HCT116 (cell line): ENCODE data around the gene TMEM14A. TPM values are rescaled to one million over a fixed set of nuclear protein-coding genes. Genes with fewer than 3 reads are reported as not detected.

Experiments used
- ATAC-seq: fragments of 200-7000 bp; cut with Tn5 transposase; 2 replicates; pipeline ENCODE4 v1.9.1; 2020; ENCODE audit warnings: mild to moderate bottlenecking, moderate library complexity
- BruUV-seq: library from RNA; stranded (reverse); fragments of 400-500 nt; replicated peaks from 2 replicates; lab custom pipeline; 2021; lab: Mats Ljungman, UMichigan
- CTCF ChIA-PET: fragments of 300-600 bp; sonication (Branson Sonifier 250); formaldehyde crosslinking; loops from one replicate; lab custom pipeline; 2021; ENCODE audit warnings: antibody characterized with exemption; lab: Charles Lee
- POLR2A ChIA-PET: fragments of 300-600, 350-600 bp; sonication (Branson Sonifier 250); formaldehyde crosslinking; loops from one replicate; lab custom pipeline; 2021; ENCODE audit warnings: antibody characterized with exemption; lab: Charles Lee
- RAD21 ChIA-PET, 2 experiments: fragments of 300-600 bp; sonication (Branson Sonifier 250); formaldehyde crosslinking; loops; one replicate each; lab custom pipeline; 2023; ENCODE audit warnings: low total read pairs in 2 of 2; ENCODE audit not compliant: uncharacterized antibody in 2 of 2, unreplicated experiment in 2 of 2, low non-redundant PET in 1 of 2; lab: Charles Lee
- DNase-seq: peaks from one replicate; pipeline ENCODE4 v3.0.0-alpha.2; 2010; ENCODE audit warnings: low read depth, low spot score
- H2AFZ ChIP-seq: fragments of 200-600 bp; shearing (Covaris generic), sonication (generic); 2 replicates; pipeline ENCODE4 v1.6.1; 2017; ENCODE audit warnings: low read depth, mixed run types, mixed read lengths, antibody characterized with exemption, low read length; ENCODE audit not compliant: poor library complexity, severe bottlenecking
- H3K27ac ChIP-seq: 2 replicates; pipeline ENCODE4 v1.5.1; 2012; ENCODE audit warnings: low read depth, low read length
- H3K27me3 ChIP-seq: fragments of 200-600 bp; sonication (generic); 2 replicates; pipeline ENCODE4 v1.6.1; 2016; ENCODE audit warnings: mixed run types, low read length, mixed read lengths; ENCODE audit not compliant: insufficient read depth
- H3K36me3 ChIP-seq, 2 experiments: fragments of 200-500 bp in 1 of 2; fragments of 200-600 bp in 1 of 2; sonication (Bioruptor generic) in 1 of 2; sonication (generic) in 1 of 2; 2 replicates each; pipeline versions ENCODE4 v1.5.1 to v1.6.1; 2014 to 2016; ENCODE audit warnings: low read length in 2 of 2, inconsistent platforms in 1 of 2, mixed read lengths in 1 of 2, mixed run types in 1 of 2; ENCODE audit not compliant: insufficient read depth in 2 of 2, control insufficient read depth in 1 of 2
- H3K4me1 ChIP-seq, 2 experiments: fragments of 200-600 bp in 1 of 2; sonication (generic) in 1 of 2; 2 replicates each; pipeline versions ENCODE4 v1.5.1 to v1.6.1; 2012 to 2017; ENCODE audit warnings: low read length in 2 of 2, inconsistent platforms in 1 of 2, mild to moderate bottlenecking in 1 of 2, mixed read lengths in 1 of 2, mixed run types in 1 of 2, moderate library complexity in 1 of 2; ENCODE audit not compliant: insufficient read depth in 2 of 2, control insufficient read depth in 1 of 2
- H3K4me2 ChIP-seq: fragments of 200-600 bp; sonication (generic); 2 replicates; pipeline ENCODE4 v1.6.1; 2017; ENCODE audit warnings: mixed run types, low read length, mixed read lengths
- H3K4me3 ChIP-seq, 2 experiments: fragments of 200-600 bp in 1 of 2; sonication (generic) in 1 of 2; replicated peaks in 1 of 2; 2 replicates each; pipeline ENCODE4 v1.5.1; 2011 to 2016; ENCODE audit warnings: low read length in 2 of 2, control low read depth in 1 of 2, low read depth in 1 of 2, mild to moderate bottlenecking in 1 of 2, mixed read lengths in 1 of 2, mixed run types in 1 of 2
- H3K79me2 ChIP-seq: fragments of 200-600 bp; sonication (generic); 2 replicates; pipeline ENCODE4 v1.6.1; 2017; ENCODE audit warnings: mild to moderate bottlenecking, mixed run types, low read length, moderate library complexity, mixed read lengths; ENCODE audit not compliant: insufficient read depth
- H3K9ac ChIP-seq: fragments of 200-600 bp; sonication (generic); 2 replicates; pipeline ENCODE4 v1.6.1; 2016; ENCODE audit warnings: low read length, mixed read lengths
- H3K9me2 ChIP-seq: fragments of 200-600 bp; sonication (generic), shearing (Covaris generic); 2 replicates; pipeline ENCODE4 v1.6.1; 2017; ENCODE audit warnings: mixed run types, mild to moderate bottlenecking, moderate library complexity; ENCODE audit not compliant: insufficient read depth
- H3K9me3 ChIP-seq, 2 experiments: fragments of 200-500 bp in 1 of 2; fragments of 200-600 bp in 1 of 2; sonication (Bioruptor generic) in 1 of 2; sonication (generic) in 1 of 2; 2 replicates each; pipeline ENCODE4 v1.6.1; 2014 to 2017; ENCODE audit warnings: low read length in 2 of 2, mixed read lengths in 2 of 2, inconsistent platforms in 1 of 2, low read depth in 1 of 2, mild to moderate bottlenecking in 1 of 2, mixed run types in 1 of 2, moderate library complexity in 1 of 2; ENCODE audit not compliant: control insufficient read depth in 1 of 2, insufficient read depth in 1 of 2
- H4K20me1 ChIP-seq: fragments of 200-600 bp; sonication (generic), shearing (Covaris generic); 2 replicates; pipeline ENCODE4 v1.6.1; 2017; ENCODE audit warnings: mixed run types, mild to moderate bottlenecking, moderate library complexity; ENCODE audit not compliant: insufficient read depth
- CEBPB ChIP-seq: IDR thresholded peaks from 2 replicates; pipeline ENCODE4 v1.6.1; 2012; ENCODE audit warnings: low read depth
- EGR1 ChIP-seq: IDR thresholded peaks from 2 replicates; pipeline ENCODE4 v1.6.1; 2012; ENCODE audit warnings: low read depth
- ELF1 ChIP-seq: IDR thresholded peaks from 2 replicates; pipeline ENCODE4 v1.6.1; 2012; ENCODE audit warnings: low read depth, borderline replicate concordance
- FOSL1 ChIP-seq: IDR thresholded peaks from 2 replicates; pipeline ENCODE4 v1.6.1; 2012; ENCODE audit warnings: low read depth
- RAD21 ChIP-seq: IDR thresholded peaks from 2 replicates; pipeline ENCODE4 v1.6.1; 2012; ENCODE audit warnings: low read depth, mild to moderate bottlenecking
- SP1 ChIP-seq: IDR thresholded peaks from 2 replicates; pipeline ENCODE4 v1.6.1; 2012; ENCODE audit warnings: low read depth
- SRF ChIP-seq: IDR thresholded peaks from 2 replicates; pipeline ENCODE4 v1.6.1; 2012; ENCODE audit warnings: low read depth
- TCF7L2 ChIP-seq: IDR thresholded peaks from 2 replicates; pipeline ENCODE4 v1.7.0; 2011; ENCODE audit warnings: borderline replicate concordance, inconsistent platforms; ENCODE audit not compliant: insufficient read depth, insufficient read length; ENCODE audit errors: extremely low read depth
- ZBTB33 ChIP-seq: IDR thresholded peaks from 2 replicates; pipeline ENCODE4 v1.6.1; 2011; ENCODE audit warnings: mild to moderate bottlenecking, low read length, moderate library complexity; ENCODE audit not compliant: insufficient replicate concordance; ENCODE audit errors: extremely low read depth
- ZFX ChIP-seq: fragments of 450-650 bp; IDR thresholded peaks from 2 replicates; pipeline ENCODE4 v1.6.1; 2017
- ZNF274 ChIP-seq: fragments of 200-500 bp; sonication (Bioruptor generic); IDR thresholded peaks from 2 replicates; pipeline ENCODE4 v1.6.1; 2014; ENCODE audit warnings: mild to moderate bottlenecking, low read depth, low read length, inconsistent platforms
- intact Hi-C: fragments of 100-400 bp; cut with micrococcal nuclease; formaldehyde crosslinking; loops from 2 replicates; pipeline ENCODE4 v1.10.0; 2022
- total RNA-seq: library from RNA; stranded (reverse); gene quantifications from one replicate; pipeline ENCODE4 v1.2.1, GENCODE V29; 2021; ENCODE audit not compliant: unreplicated experiment

TMEM14A gene
- total RNA-seq, 1 experiment from 2014 or later, result 51.5 TPM

- no TSS peak for BruUV-seq
- Histone ChIP-seq H3K4me1 (no peaks in the 10 kb centered on the region), H4K20me1 (no peaks in the 10 kb centered on the region), H2AFZ (no peak overlapping the region), H3K9me2 (no peaks in the 10 kb centered on the region), H3K4me3 (no peak overlapping the region), H3K27ac (no peak overlapping the region)
- RAD21 ChIA-PET, result no interaction called here
- no peak for TF ChIP-seq ZNF274
- TF ChIP-seq ZFX, result no peak
- no peak for TF ChIP-seq SRF
- TF ChIP-seq ELF1, result no peak
- no peak for TF ChIP-seq RAD21
- no peak for TF ChIP-seq TCF7L2
- TF ChIP-seq FOSL1, result no peak
- TF ChIP-seq EGR1, result no peak
- no peak for TF ChIP-seq SP1
- TF ChIP-seq CEBPB, result no peak
- TF ChIP-seq ZBTB33, result no peak
- TF ChIP-seq, all 23 proteins: peak for 0
- no peak overlapping the region for H3K9ac ChIP-seq
- DNase-seq (no peak), ATAC-seq (no peak)
- H3K9me3 ChIP-seq, result no peaks in the 10 kb centered on the region
- POLR2A ChIA-PET, result no interaction called here
- CTCF ChIA-PET, result no interaction called here
- intact Hi-C loops, result no loop called here
- H3K79me2 ChIP-seq, result no peaks in the 10 kb centered on the region
- no peaks in the 10 kb centered on the region for H3K27me3 ChIP-seq
- H3K36me3 ChIP-seq, result no peaks in the 10 kb centered on the region
- no peak overlapping the region for H3K4me2 ChIP-seq
Observed at GRCh38 chr6:52636830-52637229, 34.1 kb upstream of the TMEM14A start.
